Activated CD8-positive, alpha-beta memory T cell treated with anti-CD3 and anti-CD28 coated beads, Interleukin-2, amount 50 U/mL, for 1 hour (primary cell): Measurements from ENCODE around the gene EGF.
"Not testable (repeated sequence)": the region's sequence is repeated elsewhere in the genome, so short reads cannot be mapped to it uniquely, and the experiment has no call there.

ENCODE experiments used
- DNase-seq: peaks from one replicate; pipeline ENCODE4 v3.0.0-alpha.2; 2020; ENCODE audit errors: extremely low read depth

The EGF gene

DNA sequence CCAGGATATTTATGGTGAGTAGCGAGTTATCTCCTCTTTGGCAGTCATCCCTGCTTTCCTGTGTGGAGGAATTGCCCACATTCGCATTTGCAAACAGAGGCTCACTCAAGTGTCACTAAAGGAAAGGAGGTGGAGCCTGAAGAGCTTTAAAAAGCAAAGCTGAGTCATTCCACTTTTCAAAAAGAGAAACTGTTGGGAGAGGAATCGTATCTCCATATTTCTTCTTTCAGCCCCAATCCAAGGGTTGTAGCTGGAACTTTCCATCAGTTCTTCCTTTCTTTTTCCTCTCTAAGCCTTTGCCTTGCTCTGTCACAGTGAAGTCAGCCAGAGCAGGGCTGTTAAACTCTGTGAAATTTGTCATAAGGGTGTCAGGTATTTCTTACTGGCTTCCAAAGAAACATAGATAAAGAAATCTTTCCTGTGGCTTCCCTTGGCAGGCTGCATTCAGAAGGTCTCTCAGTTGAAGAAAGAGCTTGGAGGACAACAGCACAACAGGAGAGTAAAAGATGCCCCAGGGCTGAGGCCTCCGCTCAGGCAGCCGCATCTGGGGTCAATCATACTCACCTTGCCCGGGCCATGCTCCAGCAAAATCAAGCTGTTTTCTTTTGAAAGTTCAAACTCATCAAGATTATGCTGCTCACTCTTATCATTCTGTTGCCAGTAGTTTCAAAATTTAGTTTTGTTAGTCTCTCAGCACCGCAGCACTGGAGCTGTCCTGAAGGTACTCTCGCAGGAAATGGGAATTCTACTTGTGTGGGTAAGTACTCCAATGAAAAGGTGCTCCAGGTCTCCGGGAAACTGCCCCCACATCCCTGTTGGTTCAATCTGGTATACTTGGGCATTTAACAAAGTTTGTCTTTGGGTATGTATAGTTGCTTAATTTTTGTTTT is at the start of gene EGF:
EGF (plus strand) TSS at position 178 of the 890 bp plus-strand sequence; CDS start at position 631, 453 bp downstream.
- DNase-seq: no peak

DNA sequence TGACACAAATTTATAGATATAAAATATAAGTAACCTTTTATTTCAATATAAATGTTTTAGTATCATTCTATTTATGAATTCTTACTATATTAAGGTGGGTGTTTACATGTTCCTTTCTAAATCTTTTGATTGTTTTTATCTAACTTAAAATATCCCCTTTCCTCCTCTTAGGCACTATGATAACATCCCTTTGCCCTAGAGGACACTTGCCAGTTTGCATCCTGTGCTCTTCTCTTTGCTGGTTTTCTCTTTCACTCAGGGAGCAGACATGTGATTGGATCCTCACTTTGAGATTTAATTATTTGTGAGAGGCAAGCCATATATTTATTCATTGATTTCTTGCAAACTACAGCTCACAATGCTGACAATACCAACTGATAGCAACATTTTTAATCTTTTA is 48.5 kb upstream of the EGF start:
- no peak for DNase-seq

DNA sequence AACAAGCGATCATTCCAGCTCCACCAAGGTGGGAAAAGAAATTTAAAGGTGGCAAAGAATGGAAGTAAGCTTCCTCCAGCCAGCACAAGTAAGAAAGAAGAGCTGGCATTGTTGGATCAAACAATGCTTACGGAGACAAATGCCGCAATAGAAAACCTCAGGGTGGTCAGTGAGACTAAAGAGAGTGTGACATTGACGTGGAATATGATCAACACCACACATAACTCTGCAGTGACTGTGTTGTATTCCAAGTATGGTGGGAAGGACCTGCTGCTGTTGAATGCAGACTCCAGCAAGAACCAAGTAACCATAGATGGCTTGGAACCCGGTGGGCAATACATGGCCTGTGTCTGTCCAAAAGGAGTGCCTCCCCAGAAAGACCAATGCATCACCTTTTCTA is 42.6 kb upstream of the EGF start:
- no peak for DNase-seq

DNA sequence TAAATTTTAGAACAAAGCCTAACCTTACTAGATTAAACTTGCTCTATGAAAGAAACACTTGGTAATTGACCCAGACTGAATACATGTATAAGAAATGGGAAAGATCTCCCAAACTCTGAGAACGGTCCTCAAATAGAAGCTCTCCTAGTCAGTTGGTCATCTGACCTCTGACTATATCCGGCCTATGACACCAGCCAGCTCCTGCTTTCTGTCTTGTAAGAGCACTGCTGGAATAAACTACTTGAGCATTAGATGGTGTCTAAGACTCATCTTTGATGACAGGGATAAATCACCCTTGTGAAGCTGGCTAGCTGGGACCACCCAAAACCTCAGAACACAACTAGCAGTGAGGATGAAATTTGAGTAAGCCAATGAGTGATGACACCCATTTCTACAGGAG is 40.6 kb upstream of the EGF start:
- no peak for DNase-seq

DNA sequence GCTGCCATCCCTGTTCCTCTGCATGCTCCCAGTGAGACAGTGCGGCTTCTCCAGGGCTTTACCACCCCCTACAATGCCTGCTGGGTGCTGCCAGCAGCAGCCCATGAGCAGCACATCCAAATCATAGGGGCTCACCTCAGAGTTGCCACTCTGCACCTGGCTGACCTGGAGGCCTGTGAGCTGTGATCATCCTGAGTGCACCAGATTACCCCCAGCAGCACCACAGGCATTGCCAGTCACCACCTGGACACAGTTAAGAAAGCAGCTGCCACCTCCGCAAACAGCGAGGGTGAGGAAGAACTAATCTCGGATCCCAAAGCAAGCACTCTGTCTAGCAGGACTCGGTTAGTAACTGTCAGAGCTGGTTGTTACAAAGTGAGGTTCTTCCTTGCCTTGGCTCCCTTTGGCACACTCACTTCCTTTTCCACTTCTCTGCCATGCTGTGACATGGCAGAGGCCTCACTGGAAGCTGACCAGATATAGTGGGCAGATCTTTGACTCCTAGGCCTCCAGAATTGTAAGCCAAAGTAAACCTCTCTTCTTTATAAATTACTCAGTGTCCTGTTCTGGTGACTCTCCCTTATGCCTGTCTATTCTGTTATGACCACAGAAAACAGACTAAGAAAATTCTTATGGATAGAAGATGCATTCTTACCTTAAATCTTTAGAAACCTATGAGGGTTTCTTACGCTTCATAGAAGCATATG is 39.6 kb upstream of the EGF start:
- DNase-seq: no peak

DNA sequence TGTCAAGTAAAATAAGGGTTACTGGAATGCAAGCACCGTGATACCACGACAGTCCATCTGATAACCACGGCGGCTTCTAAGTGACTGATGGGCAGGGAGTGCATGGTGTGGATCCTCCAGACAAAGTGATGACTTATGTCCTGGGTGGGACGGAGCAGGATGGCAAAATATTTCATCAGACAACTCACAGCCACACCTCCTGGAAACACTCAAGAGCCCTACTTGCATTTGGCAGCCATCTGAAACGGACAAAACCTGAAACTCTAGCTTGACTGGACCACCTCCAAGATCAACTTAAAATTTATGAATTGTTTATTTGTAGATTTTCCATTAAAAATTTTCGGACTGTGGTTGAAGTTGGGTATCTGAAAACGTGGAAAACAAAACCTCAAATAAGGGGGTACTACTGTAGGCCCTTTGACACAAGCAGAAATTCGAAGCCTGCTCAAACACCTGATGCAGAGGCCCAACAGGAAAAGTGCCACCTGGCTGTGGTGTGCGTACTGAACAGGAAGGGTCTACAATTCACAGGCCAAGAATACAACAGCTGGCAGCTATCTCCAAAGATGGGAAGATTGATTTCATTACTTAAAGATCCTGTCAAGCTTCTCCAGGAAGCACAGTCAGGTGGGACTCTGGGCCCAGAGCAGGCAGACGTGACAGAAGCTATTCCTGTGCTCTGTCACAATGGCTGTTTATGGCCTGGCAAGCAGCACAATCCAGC is 38.7 kb upstream of the EGF start:
- no peak for DNase-seq

DNA sequence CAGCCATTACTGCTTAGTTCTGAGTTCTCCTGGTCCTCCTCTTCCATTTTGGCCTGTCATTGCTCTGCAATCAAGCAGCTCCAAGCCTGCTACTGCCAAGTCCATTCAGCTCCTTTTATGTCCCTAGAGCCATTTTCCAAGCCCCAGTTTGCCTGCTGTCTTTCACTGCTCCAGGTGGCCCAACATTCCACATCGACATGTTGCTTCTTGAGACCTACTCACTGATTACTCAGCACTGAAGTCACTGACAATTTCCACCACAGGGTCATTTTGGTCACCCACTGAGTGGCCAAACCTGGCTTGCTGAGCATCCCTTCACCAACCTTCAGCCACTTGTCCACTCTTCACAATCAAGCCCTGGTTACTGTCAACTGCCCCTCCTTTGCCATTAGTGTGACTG is 37.6 kb upstream of the EGF start:
- no peak for DNase-seq

DNA sequence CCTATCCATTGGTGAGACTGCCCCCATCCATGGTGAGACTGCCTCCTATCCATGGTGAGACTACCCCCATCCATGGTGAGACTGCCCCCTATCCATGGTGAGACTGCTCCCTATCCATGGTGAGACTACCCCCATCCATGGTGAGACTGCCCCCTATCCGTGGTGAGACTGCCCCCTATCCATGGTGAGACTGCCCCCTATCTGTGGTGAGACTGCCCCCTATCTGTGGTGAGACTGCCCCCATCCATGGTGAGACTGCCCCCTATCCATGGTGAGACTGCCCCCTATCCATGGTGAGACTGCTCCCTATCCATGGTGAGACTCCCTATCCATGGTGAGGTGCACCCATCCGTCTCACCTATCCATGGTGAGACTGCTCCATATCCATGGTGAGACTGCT is 37.1 kb upstream of the EGF start:
- not testable (repeated sequence) for DNase-seq

DNA sequence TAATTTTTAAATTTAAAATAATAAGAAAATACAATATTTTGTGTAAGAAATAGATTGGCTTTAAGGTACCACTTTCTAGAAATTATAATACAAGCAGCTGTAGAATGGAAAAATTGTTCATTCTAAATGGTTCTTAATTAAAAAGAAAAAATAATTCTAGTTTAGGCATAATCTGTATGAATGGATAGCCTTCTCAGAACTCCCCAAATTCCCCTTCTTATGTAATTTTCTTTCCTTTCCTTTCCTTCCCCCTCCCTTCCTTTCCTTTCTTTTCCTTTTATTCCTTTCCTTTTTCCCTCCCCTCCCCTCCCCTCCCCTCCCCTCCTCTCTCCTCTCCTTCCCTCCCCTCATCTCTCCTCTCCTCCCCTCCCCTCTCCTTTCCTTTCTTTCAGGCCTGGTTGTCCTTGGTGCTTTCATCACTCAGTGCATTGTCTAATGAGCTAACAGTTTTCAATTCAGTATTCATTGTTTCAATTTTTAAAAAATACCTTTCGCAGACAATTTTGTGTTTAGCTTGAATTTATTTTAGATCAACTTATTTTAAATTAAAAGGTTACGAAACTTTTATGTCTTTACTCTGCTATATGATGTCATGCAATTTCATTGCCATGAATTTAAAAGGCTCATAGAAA is 35.9 kb upstream of the EGF start:
- no peak for DNase-seq

DNA sequence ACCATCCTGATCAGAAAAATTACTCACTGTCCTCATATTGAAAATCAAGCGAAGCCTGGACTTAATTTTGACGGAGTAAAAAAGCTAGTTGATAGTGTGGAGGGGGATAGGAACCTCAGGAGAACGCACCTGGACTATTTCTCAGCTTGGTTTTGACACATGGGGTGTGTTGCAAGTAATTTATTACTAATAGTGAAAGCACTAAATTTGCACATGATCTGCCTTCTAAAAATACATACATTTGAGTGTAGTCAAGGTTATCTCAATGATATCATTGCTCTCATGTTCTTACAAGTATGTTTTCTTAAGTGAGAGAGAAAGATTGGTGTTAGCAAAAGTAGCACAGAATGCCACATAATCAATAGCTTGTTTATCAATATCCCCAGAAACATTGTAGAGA is 35.3 kb upstream of the EGF start:
- no peak for DNase-seq

DNA sequence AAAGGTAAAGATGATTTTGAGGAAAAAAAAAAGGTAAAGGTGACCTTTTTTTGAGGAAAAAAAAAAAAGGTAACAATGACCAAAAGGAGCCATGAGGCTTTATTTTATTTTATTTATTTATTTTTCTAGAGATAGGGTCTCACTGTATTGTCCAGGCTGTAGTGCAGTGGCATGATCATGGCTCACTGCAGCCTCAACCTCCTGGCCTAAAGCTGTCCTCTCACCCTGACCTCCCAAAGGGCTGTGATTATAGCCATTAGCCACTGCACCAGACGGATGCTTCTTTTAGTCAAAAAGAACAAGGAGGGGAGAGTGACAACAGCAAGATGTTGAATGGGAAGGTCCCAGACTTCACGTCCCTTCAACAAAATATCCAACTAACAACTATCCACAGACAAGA is 34.3 kb upstream of the EGF start:
- no peak for DNase-seq

DNA sequence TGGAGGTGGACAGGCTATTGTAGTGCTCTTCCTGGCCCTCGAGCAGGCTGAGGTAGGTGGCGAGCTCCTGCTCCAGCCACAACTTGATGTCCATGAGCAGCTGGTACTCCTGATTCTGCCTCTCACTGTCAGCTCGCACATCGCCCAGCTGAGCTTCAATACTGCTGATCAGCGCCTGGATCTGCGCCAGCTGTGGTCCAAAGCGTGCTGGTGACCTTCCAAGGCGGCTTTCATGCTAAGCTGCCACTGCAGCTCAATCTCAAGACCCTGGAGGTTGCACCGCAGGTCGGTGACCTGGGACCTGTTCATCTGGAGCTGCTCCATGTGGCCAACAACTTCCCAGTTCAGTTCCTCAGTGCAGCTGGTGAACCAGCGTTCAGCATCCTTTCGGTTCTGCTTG is 33.6 kb upstream of the EGF start:
- no peak for DNase-seq

DNA sequence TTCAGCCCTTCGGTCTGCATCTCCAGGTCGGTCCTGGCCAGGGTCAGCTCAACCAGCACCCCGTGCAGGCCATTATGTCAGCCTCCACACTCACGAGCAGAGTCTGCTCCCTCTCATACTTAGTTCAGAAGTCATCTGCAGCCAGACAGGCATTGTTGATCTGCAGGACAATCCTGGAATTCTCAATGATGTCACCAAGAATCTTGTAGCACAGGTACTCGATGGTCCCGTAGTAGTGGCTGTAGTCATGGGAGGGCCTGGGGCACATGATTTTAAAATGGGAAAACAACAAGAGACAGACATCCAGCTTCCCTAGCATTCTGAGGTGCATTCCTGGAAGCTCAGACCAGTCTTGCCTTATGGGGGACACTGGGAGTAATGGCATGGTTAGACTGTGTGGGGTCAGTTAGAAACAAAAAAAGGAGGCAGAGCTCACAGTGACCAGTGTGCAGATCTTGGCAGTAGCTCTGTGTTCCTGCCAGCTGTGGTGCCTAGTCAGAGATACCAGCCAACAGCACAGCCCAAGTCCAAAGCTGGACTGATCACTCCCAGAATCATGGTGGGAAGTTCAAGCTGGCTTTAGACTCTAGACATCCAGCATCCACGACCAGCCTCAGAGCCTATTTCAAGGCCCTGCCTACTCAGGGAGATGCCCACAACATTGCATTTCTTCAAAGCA is 32.9 kb upstream of the EGF start:
- DNase-seq: no peak

DNA sequence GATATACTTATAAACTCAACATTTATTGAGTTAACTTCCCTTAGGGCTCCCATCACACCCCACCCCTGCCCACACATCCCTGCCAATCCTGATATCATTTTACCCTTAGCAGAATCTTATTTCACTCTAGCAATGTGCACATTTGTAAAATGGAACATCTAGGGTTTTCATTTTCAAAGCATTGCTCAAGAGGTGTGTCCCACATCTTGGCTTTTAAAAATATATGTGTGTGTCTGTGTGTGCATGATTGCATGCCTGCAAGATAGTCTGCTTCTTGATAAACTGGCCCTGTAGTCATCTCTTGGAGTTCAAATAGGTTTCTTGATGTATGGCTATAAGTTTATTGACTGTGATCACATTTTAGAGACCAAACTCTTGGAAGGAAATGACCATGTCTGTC is 26.4 kb upstream of the EGF start:
- no peak for DNase-seq

DNA sequence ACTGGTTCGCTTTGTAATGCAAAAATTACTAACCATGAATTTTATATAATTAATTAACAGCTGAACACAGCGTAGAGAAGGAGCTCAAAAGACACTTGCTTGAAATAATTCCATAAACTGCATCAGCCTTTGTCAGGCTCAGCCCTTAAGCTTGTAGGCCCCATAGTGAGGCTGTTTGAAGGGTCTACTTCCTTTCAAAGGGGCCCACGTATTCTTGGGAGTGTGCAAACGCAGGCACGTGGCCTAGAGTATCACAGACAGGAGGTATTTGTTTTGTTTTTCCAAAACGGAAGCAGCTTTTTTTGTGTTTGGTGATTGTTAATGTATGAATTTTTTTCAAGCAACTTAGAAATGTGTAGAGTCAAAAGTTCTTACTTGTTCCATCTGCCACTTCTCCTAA is 25.6 kb upstream of the EGF start:
- DNase-seq: no peak

DNA sequence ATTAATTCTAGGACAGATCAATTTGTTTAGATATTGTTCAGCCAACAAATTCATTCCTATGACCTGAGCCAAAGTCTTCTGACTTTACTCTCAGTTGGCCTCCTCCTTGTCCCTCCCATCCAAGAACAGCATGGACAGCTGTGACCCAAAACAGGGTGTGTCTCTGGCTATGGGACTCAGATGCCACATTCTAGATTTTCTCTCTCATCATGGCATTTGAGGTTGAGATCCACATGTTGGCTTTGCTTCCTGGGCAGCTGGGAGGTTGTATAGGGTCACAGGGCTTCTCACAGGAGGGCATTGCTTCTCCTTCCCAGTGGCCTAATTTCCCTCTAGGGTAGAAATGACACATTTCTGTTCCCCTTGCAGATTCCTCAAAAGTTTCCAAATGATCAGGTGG is 22.6 kb upstream of the EGF start:
- DNase-seq: no peak

DNA sequence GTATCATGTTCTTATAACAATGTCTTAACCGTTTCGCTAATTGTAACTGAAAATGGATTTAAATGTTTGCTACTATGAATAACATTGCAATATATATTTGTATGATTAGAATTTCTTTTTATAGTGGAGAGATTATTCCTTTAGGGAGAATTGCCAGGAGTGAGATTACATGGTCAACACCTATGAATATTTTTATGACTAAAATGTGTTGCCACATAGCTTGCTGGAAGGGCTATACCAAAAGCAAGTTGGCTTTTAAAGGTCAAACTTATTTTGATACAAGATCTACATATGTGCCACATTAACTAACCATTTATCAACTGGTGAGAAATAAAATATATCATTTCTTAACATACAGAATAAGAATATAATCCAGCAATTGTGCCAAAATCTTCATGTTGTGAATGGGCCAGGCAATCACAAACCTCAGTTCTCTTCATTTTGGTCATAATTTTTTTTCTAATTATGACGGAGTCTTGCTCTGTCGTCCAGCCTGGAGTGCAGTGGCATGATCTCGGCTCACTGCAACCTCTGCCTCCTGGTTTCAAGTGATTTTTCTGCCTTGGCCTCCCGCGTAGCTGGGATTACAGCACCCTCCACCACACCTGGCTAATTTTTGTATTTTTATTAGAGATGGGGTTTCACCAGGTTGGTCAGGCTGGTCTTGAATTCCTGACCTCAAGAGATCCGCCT is 10.0 kb upstream of the EGF start:
- DNase-seq: no peak

DNA sequence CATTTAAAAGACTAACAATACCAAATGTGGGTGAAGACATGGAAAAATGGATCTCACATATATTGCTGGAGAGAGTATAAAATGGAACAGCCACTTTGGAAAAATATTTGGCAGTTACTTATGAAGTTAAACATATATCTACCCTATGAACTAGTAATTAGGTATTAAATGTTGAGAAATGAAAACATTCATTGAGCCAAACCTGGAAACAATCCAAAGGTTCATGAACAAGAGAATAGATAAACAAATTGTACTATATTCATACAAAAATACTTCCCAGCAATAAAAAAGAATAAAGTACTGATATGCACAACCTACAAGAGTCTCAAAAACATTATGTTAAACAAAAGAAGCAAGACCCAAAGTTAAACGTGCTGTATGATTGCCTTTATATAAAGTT is 4.0 kb upstream of the EGF start:
- DNase-seq: no peak

DNA sequence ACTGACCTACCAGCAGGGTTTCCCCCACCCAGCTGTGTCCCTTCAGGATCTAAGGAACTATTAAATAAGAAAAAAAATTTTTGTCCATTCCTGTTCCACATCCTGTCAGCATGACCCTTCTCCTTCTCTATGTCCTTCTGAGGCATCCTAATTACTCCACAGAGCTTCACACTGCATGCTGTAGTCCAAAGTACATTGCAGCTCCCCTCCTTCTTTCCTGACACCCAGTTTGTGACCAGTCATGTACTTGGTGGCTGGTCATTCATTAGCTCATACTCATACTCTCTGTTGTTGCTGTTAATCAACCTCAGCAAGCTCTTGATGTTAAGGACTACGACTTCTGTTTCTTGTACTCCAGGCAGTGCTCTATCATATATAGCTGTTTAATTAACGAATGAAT is 2.4 kb upstream of the EGF start:
- no peak for DNase-seq

DNA sequence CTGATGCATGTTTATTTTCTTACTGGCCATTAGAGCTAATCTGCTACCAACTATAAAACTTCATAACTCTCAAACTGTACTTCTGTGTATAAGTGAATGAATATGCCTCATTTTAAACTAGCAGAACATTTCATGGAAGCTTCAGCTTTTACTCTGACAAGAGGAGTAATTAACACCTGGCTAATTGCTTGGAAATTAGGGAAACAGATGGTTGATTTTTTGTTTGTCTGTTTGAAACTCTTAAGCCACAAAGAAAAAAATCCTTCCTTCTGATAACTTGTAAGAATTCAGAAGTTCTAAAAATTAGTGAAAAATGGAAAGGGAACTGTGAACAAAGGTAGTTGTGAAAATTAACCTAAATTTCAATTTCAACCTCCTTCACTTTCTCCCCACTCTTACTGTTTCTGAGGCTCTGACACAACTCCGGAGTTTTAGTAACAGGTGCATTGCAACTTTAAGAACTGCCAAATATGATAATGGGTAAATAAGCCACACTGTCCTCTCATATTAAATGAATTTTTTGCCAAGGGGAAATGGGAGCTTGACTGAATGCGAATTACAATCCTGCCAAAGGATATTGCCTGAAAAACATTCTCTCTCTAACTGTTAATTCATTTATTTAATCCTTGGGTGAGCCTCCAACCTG is 1.0 kb downstream of the EGF start:
- no peak for DNase-seq

DNA sequence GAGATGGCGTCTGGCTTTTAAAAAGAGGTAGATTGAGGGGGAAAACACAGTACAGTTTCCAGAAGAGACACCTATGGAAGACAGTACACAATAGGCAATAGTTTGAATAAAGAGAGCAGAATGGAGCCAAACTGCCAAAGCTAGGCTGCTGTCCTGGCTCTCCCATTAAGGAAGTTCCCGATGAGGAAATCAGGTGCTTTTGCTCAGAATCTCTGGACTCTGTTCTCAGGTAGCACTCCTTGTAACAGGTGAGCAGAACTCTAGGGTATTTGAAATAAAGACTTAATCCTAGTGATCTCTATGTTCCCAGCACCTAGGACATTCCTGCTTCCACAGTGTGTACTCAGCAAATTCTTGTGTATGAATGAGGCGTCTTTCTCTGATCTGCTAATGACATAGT is 1.6 kb downstream of the EGF start:
- no peak for DNase-seq
